ENCODE measurements around the gene PCBP3.
"Not testable (repeated sequence)": the region's sequence is repeated elsewhere in the genome, so short reads cannot be mapped to it uniquely, and the experiment has no call there.

The PCBP3 gene

GRCh38 chr21:45874716-45875415 is 231.3 kb downstream of the PCBP3 start:
- DNase-seq (ENCODE audit: low read depth in 2 of 2) = no peak

- no peak for DNase-seq (ENCODE audit: low read depth in 2 of 2)
These were observed 231.9 kb downstream of the PCBP3 start for GRCh38 chr21:45875416-45875760.

GRCh38 chr21:45875881-45876280 is 232.4 kb downstream of the PCBP3 start:
- DNase-seq (ENCODE audit: low read depth in 2 of 2) = no peak

GRCh38 chr21:45876381-45877170 is 233.1 kb downstream of the PCBP3 start:
- DNase-seq (ENCODE audit: low read depth in 2 of 2) = no peak

GRCh38 chr21:45877171-45877438 is 233.6 kb downstream of the PCBP3 start:
- DNase-seq (ENCODE audit: low read depth in 2 of 2) = no peak

GRCh38 chr21:45877821-45878469 is 234.4 kb downstream of the PCBP3 start:
- no peak for DNase-seq (ENCODE audit: low read depth in 2 of 2)

GRCh38 chr21:45880097-45881068 is 236.9 kb downstream of the PCBP3 start:
- peak; percentile 23 to 43 for DNase-seq (ENCODE audit: low read depth in 2 of 2)

GRCh38 chr21:45882645-45883044 is 239.1 kb downstream of the PCBP3 start:
- DNase-seq (ENCODE audit: low read depth in 2 of 2) = no peak

GRCh38 chr21:45883090-45883489 is 239.6 kb downstream of the PCBP3 start:
- DNase-seq (ENCODE audit: low read depth in 2 of 2) = no peak

GRCh38 chr21:45885597-45885929 is 242.0 kb downstream of the PCBP3 start:
- no peak for DNase-seq (ENCODE audit: low read depth in 2 of 2)

GRCh38 chr21:45885930-45886601 is 242.5 kb downstream of the PCBP3 start:
- DNase-seq (ENCODE audit: low read depth in 2 of 2) = not testable (repeated sequence)

GRCh38 chr21:45886610-45887026 is 243.1 kb downstream of the PCBP3 start:
- DNase-seq (ENCODE audit: low read depth in 2 of 2) = no peak

- no peak for DNase-seq (ENCODE audit: low read depth in 2 of 2)
These were observed 243.6 kb downstream of the PCBP3 start for GRCh38 chr21:45887120-45887611.

GRCh38 chr21:45887788-45888187 is 244.3 kb downstream of the PCBP3 start:
- no peak for DNase-seq (ENCODE audit: low read depth in 2 of 2)

GRCh38 chr21:45888386-45889009 is 245.0 kb downstream of the PCBP3 start:
- no peak for DNase-seq (ENCODE audit: low read depth in 2 of 2)

- DNase-seq (ENCODE audit: low read depth in 2 of 2) = no peak
These were observed 245.7 kb downstream of the PCBP3 start for GRCh38 chr21:45889256-45889655.

- no peak for DNase-seq (ENCODE audit: low read depth in 2 of 2)
These were observed 246.4 kb downstream of the PCBP3 start for GRCh38 chr21:45889961-45890360.

- DNase-seq (ENCODE audit: low read depth in 2 of 2) = no peak
These were observed 248.0 kb downstream of the PCBP3 start for GRCh38 chr21:45891388-45892155.

- no peak for DNase-seq (ENCODE audit: low read depth in 2 of 2)
These were observed 248.8 kb downstream of the PCBP3 start for GRCh38 chr21:45892156-45892915.

Measured in stimulated activated CD8-positive, alpha-beta memory T cell treated with anti-CD3 and anti-CD28 coated beads, Interleukin-2, amount 100 ng/mL, for 1 hour (primary cell).